Loucy (cell line): Measurements from ENCODE around the gene CCDC148.

Source experiments
- H2AFZ ChIP-seq: fragments of 200-600 bp; sonication (generic); 2 replicates; pipeline ENCODE4 v1.6.0; 2016; ENCODE audit warnings: antibody characterized with exemption, mild to moderate bottlenecking, low read length, moderate library complexity
- H3F3A ChIP-seq: fragments of 200-600 bp; 2 replicates; pipeline ENCODE4 v1.6.0; 2016; ENCODE audit warnings: antibody characterized with exemption, low read depth, mild to moderate bottlenecking
- H3K27me3 ChIP-seq: fragments of 200-600 bp; sonication (generic); 2 replicates; pipeline ENCODE4 v1.6.1; 2014; ENCODE audit warnings: low read length, mild to moderate bottlenecking; ENCODE audit not compliant: insufficient read depth, poor library complexity, severe bottlenecking
- H3K36me3 ChIP-seq: fragments of 200-600 bp; sonication (generic); 2 replicates; pipeline ENCODE4 v1.6.1; 2016; ENCODE audit warnings: low read length; ENCODE audit not compliant: insufficient read depth
- H3K4me1 ChIP-seq: fragments of 200-600 bp; sonication (generic); 2 replicates; pipeline ENCODE4 v1.5.1; 2014; ENCODE audit warnings: low read length, mild to moderate bottlenecking; ENCODE audit not compliant: insufficient read depth, poor library complexity, severe bottlenecking
- H3K4me2 ChIP-seq: fragments of 200-600 bp; sonication (generic); 2 replicates; pipeline ENCODE4 v1.6.0; 2014; ENCODE audit warnings: antibody characterized with exemption, low read length, low read depth, mild to moderate bottlenecking; ENCODE audit not compliant: poor library complexity, severe bottlenecking
- H3K4me3 ChIP-seq: fragments of 200-600 bp; sonication (generic); 2 replicates; pipeline ENCODE4 v1.5.1; 2014; ENCODE audit warnings: low read length, mild to moderate bottlenecking, mixed read lengths; ENCODE audit not compliant: poor library complexity, severe bottlenecking
- H3K79me2 ChIP-seq: fragments of 200-600 bp; sonication (generic); 2 replicates; pipeline ENCODE4 v1.6.1; 2014; ENCODE audit warnings: low read length; ENCODE audit not compliant: insufficient read depth
- H3K9ac ChIP-seq: fragments of 200-600 bp; sonication (generic); 2 replicates; pipeline ENCODE4 v1.6.0; 2014; ENCODE audit warnings: mild to moderate bottlenecking, low read depth, low read length, moderate library complexity; ENCODE audit not compliant: poor library complexity, severe bottlenecking
- H3K9me2 ChIP-seq: fragments of 200-600 bp; sonication (generic); replicated peaks from 2 replicates; pipeline ENCODE4 v1.6.1; 2016; ENCODE audit warnings: low read depth, low read length, mixed read lengths
- H3K9me3 ChIP-seq: fragments of 200-600 bp; sonication (generic); 2 replicates; pipeline ENCODE4 v1.6.1; 2014; ENCODE audit warnings: mild to moderate bottlenecking, antibody characterized with exemption, low read length, low read depth; ENCODE audit not compliant: insufficient read depth
- H4K20me1 ChIP-seq: fragments of 200-600 bp; sonication (generic); 2 replicates; pipeline ENCODE4 v1.6.0; 2014; ENCODE audit warnings: antibody characterized with exemption, low read length, mild to moderate bottlenecking; ENCODE audit not compliant: insufficient read depth, poor library complexity, severe bottlenecking
- CTCF ChIP-seq: fragments of 200-600 bp; sonication (generic); conservative IDR thresholded peaks from 2 replicates; pipeline ENCODE4 v1.5.1; 2014; ENCODE audit warnings: mild to moderate bottlenecking, antibody characterized with exemption, low read length
- EZH2phosphoT487 ChIP-seq: fragments of 200-600 bp; IDR thresholded peaks from 2 replicates; pipeline ENCODE4 v1.6.1; 2018; ENCODE audit warnings: antibody characterized with exemption, mild to moderate bottlenecking, moderate library complexity, borderline replicate concordance

Gene CCDC148

GRCh38 chr2:158432117-158432516 lies 24.4 kb downstream of the CCDC148 start:
- Histone ChIP-seq H3K36me3 (no peaks in the 10 kb centered on the region), H3F3A (no peaks in the 10 kb centered on the region), H3K4me2 (no peak overlapping the region), H2AFZ (no peak overlapping the region), H3K9ac (no peak overlapping the region), H3K9me2 (no peaks in the 10 kb centered on the region), H3K9me3 (no peaks in the 10 kb centered on the region; the same call in 1 of the 2 replicates), H3K27me3 (no peaks in the 10 kb centered on the region), H3K4me1 (no peaks in the 10 kb centered on the region), H4K20me1 (no peaks in the 10 kb centered on the region), H3K4me3 (no peak overlapping the region), H3K79me2 (no peaks in the 10 kb centered on the region)
- no peak for TF ChIP-seq CTCF
- TF ChIP-seq EZH2phosphoT487, result no peak

DNA sequence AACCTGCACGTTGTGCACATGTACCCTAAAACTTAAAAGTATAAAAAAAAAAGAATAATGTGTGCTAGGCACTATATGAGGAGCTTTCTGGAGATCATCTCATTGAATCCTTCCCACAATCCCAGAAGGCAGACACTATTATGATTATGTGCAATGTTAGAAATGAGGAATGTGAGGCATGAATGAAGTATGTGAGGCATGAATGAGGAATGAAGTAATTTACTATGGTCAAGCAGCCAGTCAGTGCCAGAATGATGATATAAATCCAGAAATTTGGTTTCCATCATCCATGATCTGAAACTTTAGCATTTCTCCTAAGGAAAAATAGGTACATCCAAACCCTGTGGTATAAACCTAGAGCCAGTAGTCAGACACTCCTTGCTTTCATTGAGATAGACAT lies 42.0 kb downstream of the CCDC148 start:
- Histone ChIP-seq H3K36me3 (no peaks in the 10 kb centered on the region), H3K4me1 (no peaks in the 10 kb centered on the region), H3K4me3 (no peak overlapping the region), H3K9me2 (peaks cover 6% of the 10 kb centered on the region; the same call in 1 of the 2 replicates), H3K79me2 (no peaks in the 10 kb centered on the region), H3K9ac (no peak overlapping the region), H4K20me1 (no peaks in the 10 kb centered on the region), H3K4me2 (no peak overlapping the region), H3K9me3 (no peaks in the 10 kb centered on the region), H3K27me3 (no peaks in the 10 kb centered on the region), H3F3A (no peaks in the 10 kb centered on the region), H2AFZ (no peak overlapping the region)
- TF ChIP-seq CTCF (no peak), EZH2phosphoT487 (no peak)

- H3K4me2 ChIP-seq, result no peak overlapping the region
Observed at GRCh38 chr2:158413581-158413980, 43.0 kb downstream of the CCDC148 start.

More at GRCh38 chr2:158413581-158413980, 43.0 kb downstream of the CCDC148 start:
- Histone ChIP-seq H3K36me3 (no peaks in the 10 kb centered on the region), H4K20me1 (no peaks in the 10 kb centered on the region), H2AFZ (no peak overlapping the region), H3K9me3 (no peaks in the 10 kb centered on the region), H3K4me3 (no peak overlapping the region), H3K79me2 (no peaks in the 10 kb centered on the region), H3K9ac (no peak overlapping the region), H3K27me3 (no peaks in the 10 kb centered on the region), H3K9me2 (0 out of 2 replicates have a peak, but pooled peaks cover under 1% of the 10 kb centered on the region), H3K4me1 (no peaks in the 10 kb centered on the region), H3F3A (no peaks in the 10 kb centered on the region)
- TF ChIP-seq EZH2phosphoT487 (no peak), CTCF (no peak)
